ENCODE measurements around the gene DEPDC4. TPM values are rescaled to one million over a fixed set of nuclear protein-coding genes. Genes with fewer than 3 reads are reported as not detected.

DEPDC4 gene
- total RNA-seq, 1 donor from 2014 or later: 1.7 TPM

- no peak overlapping the region for H3K4me3 ChIP-seq (ENCODE audit: insufficient read depth, low read depth, low read length)
- Mint-ChIP-seq H3K27ac (ENCODE audit: unreplicated experiment) (no peak overlapping the region), H3K27me3 (ENCODE audit: low read depth, unreplicated experiment) (no peaks in the 10 kb centered on the region), H3K4me3 (ENCODE audit: unreplicated experiment) (no peak overlapping the region), H3K4me1 (ENCODE audit: low read depth, unreplicated experiment) (peaks cover 3% of the 10 kb centered on the region), H3K36me3 (ENCODE audit: low read depth, unreplicated experiment) (no peaks in the 10 kb centered on the region), H3K9me3 (ENCODE audit: unreplicated experiment) (no peaks in the 10 kb centered on the region)
- no peaks in the 10 kb centered on the region for H3K36me3 ChIP-seq (ENCODE audit: insufficient read depth, low read length)
- no peak overlapping the region for H2AFZ ChIP-seq (ENCODE audit: low read depth, low read length)
- H3K9ac ChIP-seq (ENCODE audit: low read length): no peak overlapping the region
- H3K4me1 ChIP-seq (ENCODE audit: insufficient read depth, low read length): no peaks in the 10 kb centered on the region
- no peaks in the 10 kb centered on the region for H4K20me1 ChIP-seq (ENCODE audit: insufficient read depth, low read length)
- DNase-seq (ENCODE audit: low read depth): no peak
- no peak for TF ChIP-seq CTCF (IDR thresholded peaks at IDR 0.05; ENCODE audit: insufficient read depth, low read depth, low read length)
- no peak for TF ChIP-seq EZH2 (IDR thresholded peaks at IDR 0.05; ENCODE audit: insufficient read depth, low read length)
- no peak overlapping the region for H3K4me2 ChIP-seq (ENCODE audit: low read length)
- H3K27me3 ChIP-seq (ENCODE audit: insufficient read depth, low read length): no peaks in the 10 kb centered on the region
- H3K79me2 ChIP-seq (ENCODE audit: insufficient read depth, low read length): no peaks in the 10 kb centered on the region
- H3K9me3 ChIP-seq (ENCODE audit: insufficient read depth, low read depth, low read length): no peaks in the 10 kb centered on the region
- FAIRE-seq: no peak
- H3K27ac ChIP-seq (ENCODE audit: low read depth, low read length): no peak overlapping the region
Measured at GRCh38 chr12:100193085-100193484, 73.8 kb downstream of the DEPDC4 start.

Other genes with a start within 250 kb of the DEPDC4 start
- 13.3 and 16.0 TPM in 2 replicates for gene BLTP3B, start 124.2 kb downstream of the DEPDC4 start, total RNA-seq
- gene ACTR6, start 66.3 kb downstream of the DEPDC4 start, total RNA-seq: 23.9 and 26.6 TPM in 2 replicates
- gene SCYL2, start 98 bp upstream of the DEPDC4 start, total RNA-seq: 56.2 and 68.7 TPM in 2 replicates
- gene SLC17A8, start 90.0 kb upstream of the DEPDC4 start, total RNA-seq: not detected in 2 replicates
- gene NR1H4, start 206.8 kb upstream of the DEPDC4 start, total RNA-seq: not detected in 2 replicates

Data from astrocyte (in vitro differentiated cells and primary cell).